Measurements from ENCODE around the gene NOS3.

The NOS3 gene

DNA sequence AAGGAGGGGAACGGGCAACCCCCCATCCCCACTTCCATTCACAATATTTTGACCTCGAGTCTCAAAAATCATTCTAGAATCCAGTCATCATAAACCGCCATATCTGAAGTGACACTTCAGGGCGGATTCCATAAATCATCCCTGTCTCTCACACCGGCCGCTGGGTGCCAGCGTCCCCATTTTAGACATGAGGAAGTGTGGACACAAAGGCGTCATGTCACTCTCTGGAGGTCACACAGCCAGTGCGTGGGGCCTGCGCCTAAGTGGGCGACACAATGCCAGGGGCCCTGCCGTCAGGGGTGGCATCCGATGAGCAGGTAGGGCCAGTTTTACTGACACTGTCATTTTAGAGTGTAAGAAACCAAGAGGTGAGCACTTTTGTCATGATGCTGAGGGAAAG, 32.2 kb upstream of the NOS3 start:
- Histone ChIP-seq H3K9me3 (ENCODE audit: control insufficient read depth in 1 of 2, low read length in 2 of 2) (no peaks in the 10 kb centered on the region), H3K27me3 (ENCODE audit: control insufficient read depth in 1 of 2, insufficient read depth in 2 of 2, low read length in 2 of 2) (no peaks in the 10 kb centered on the region), H3K9ac (ENCODE audit: low read depth in 1 of 2, low read length in 2 of 2) (no peak overlapping the region), H3K4me3 (ENCODE audit: low read depth in 1 of 2, low read length in 2 of 2) (no peak overlapping the region), H3K36me3 (ENCODE audit: control insufficient read depth in 1 of 2, insufficient read depth in 2 of 2, low read length in 2 of 2) (no peaks in the 10 kb centered on the region), H3K4me1 (ENCODE audit: control insufficient read depth in 1 of 2, insufficient read depth in 2 of 2, low read length in 2 of 2) (peaks cover 0 to 5% of the 10 kb centered on the region in 2 donors), H3K27ac (ENCODE audit: low read depth, low read length) (no peak overlapping the region)

DNA sequence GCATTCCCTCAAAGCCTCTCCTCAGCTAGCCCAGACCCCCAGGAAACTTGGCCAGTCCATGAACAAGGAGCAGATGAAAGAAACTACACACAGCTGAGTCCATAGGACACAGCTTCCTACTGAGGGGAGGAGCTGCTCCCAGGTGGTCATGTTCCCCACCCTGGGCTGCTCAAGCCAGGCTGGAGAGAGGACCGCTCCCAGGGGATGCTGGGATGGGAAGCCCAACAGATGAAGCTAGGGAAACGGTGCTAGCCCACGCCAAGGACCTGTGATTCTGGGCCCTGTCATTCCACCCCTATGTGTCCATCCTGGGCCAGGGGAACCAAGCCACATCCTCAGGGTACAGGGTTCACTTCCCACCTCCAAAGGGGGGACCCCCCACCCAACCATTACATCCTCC, 31.7 kb upstream of the NOS3 start:
- H3K9me3 ChIP-seq (ENCODE audit: control insufficient read depth in 1 of 2, low read length in 2 of 2), result no peaks in the 10 kb centered on the region
- no peaks in the 10 kb centered on the region for H3K27me3 ChIP-seq (ENCODE audit: control insufficient read depth in 1 of 2, insufficient read depth in 2 of 2, low read length in 2 of 2)
- H3K36me3 ChIP-seq (ENCODE audit: control insufficient read depth in 1 of 2, insufficient read depth in 2 of 2, low read length in 2 of 2), result no peaks in the 10 kb centered on the region
- H3K4me1 ChIP-seq (ENCODE audit: control insufficient read depth in 1 of 2, insufficient read depth in 2 of 2, low read length in 2 of 2), result peaks cover 0 to 5% of the 10 kb centered on the region in 2 donors
- H3K4me3 ChIP-seq (ENCODE audit: low read depth in 1 of 2, low read length in 2 of 2), result no peak overlapping the region
- no peak overlapping the region for H3K27ac ChIP-seq (ENCODE audit: low read depth, low read length)
- no peak overlapping the region for H3K9ac ChIP-seq (ENCODE audit: low read depth in 1 of 2, low read length in 2 of 2)

DNA sequence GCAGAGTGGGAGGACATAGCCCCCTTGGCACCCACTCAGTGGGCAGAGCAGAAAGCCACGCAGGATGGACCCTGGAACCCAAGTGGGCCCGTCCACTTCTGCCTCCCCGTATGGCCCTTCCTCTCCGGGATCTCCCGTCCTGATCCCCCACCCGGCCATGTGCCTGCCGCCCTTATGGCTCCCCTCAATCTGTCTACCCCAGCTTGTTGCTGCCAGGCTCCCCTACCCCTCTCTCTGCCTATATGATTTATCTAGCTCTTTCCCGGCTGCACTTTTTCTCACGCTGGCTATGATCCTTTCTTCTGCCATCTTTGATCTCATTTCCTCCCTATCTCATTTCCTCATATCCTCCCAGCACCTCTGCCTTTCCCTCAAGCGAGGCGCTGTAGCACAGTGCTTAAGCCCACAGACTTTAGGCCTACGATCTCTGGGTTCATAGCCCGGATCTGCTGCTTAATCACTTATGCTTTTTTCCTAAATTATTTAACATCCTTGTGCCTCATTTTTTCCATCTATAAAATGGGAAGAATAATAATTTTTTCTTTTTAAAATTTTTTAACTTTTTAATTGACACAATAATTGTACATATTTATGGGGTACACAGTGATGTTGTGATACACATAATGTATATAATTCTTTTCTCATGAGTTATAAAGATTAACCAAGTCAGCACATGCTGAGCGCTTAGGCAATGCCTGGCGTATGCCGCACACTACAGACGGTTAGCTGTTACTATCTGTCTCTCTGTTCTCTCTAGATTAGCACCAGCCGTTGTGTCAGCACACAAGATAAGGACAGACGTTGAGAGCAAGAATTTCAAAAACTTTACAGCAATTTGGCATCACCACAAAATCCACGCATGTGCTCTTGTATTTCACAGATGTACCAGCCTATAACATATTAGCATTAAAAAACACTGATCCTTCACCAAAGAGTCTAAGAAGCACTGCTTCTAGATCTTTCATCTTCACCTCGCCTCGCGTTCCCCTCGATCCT, 30.8 kb upstream of the NOS3 start:
- H3K9ac ChIP-seq (ENCODE audit: low read depth in 1 of 2, low read length in 2 of 2), result no peak overlapping the region
- no peaks in the 10 kb centered on the region for H3K9me3 ChIP-seq (ENCODE audit: control insufficient read depth in 1 of 2, low read length in 2 of 2)
- peaks cover 0 to 5% of the 10 kb centered on the region in 2 donors for H3K4me1 ChIP-seq (ENCODE audit: control insufficient read depth in 1 of 2, insufficient read depth in 2 of 2, low read length in 2 of 2)
- no peaks in the 10 kb centered on the region for H3K27me3 ChIP-seq (ENCODE audit: control insufficient read depth in 1 of 2, insufficient read depth in 2 of 2, low read length in 2 of 2)
- no peak overlapping the region for H3K27ac ChIP-seq (ENCODE audit: low read depth, low read length)
- H3K4me3 ChIP-seq (ENCODE audit: low read depth in 1 of 2, low read length in 2 of 2), result no peak overlapping the region
- H3K36me3 ChIP-seq (ENCODE audit: control insufficient read depth in 1 of 2, insufficient read depth in 2 of 2, low read length in 2 of 2), result no peaks in the 10 kb centered on the region

DNA sequence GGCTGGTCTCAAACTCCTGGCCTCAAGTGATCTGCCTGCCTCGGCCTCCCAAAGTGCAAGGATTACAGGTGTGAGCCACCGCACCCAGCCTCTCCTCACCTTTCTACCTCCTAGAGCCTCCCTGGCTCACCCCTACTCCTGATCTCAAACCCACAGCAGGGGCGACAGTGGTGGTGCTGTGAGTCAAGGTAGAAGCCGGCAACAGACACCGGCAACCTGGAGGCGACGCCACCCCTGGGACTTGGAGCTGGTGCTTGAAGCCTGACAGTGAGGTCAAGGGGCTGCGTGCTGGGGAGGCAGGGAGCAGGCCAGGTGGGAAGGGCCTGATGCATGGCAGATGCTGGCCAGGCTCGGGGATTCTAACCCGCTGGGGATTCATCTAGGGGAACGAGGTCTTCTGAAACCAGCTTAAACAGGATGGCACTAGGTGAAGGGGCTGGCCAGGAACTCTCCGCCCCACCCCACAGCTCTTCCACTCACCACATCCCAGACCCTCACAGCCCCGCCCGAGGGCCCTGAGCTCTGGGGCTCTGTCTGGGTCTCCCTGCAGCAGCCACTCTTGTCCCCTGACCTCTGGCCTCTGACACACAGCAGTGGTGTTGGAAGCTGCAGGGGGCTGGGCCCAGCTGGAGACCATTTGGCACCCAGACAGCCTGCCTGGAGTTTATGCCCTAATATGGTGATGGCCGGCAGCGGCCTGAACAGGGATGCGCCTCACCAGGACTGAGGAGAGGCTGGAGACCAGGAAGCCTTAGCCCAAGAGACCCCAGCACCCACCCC, 29.1 kb upstream of the NOS3 start:
- Histone ChIP-seq H3K27ac (ENCODE audit: low read depth, low read length) (peak overlapping the region; percentile 32), H3K4me1 (ENCODE audit: control insufficient read depth in 1 of 2, insufficient read depth in 2 of 2, low read length in 2 of 2) (peaks cover 0 to 5% of the 10 kb centered on the region in 2 donors), H3K9ac (ENCODE audit: low read depth in 1 of 2, low read length in 2 of 2) (no peak overlapping the region), H3K9me3 (ENCODE audit: control insufficient read depth in 1 of 2, low read length in 2 of 2) (no peaks in the 10 kb centered on the region), H3K4me3 (ENCODE audit: low read depth in 1 of 2, low read length in 2 of 2) (no peak overlapping the region), H3K36me3 (ENCODE audit: control insufficient read depth in 1 of 2, insufficient read depth in 2 of 2, low read length in 2 of 2) (no peaks in the 10 kb centered on the region), H3K27me3 (ENCODE audit: control insufficient read depth in 1 of 2, insufficient read depth in 2 of 2, low read length in 2 of 2) (no peaks in the 10 kb centered on the region)

DNA sequence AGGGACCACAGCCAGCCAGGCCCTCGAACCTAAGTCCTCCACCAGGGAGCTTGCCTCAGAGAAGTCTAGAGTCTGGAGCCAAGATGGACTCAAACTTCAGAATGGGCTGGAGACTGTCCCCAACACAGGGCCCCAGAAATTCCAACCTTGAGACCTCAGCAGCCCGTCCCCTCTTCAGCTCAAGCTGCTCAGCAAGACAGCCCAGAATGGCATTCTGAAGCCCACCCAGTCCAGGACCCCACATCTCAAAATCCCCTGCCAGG, 28.6 kb upstream of the NOS3 start:
- Histone ChIP-seq H3K27me3 (ENCODE audit: control insufficient read depth in 1 of 2, insufficient read depth in 2 of 2, low read length in 2 of 2) (no peaks in the 10 kb centered on the region), H3K4me1 (ENCODE audit: control insufficient read depth in 1 of 2, insufficient read depth in 2 of 2, low read length in 2 of 2) (peaks cover 0 to 5% of the 10 kb centered on the region in 2 donors), H3K9ac (ENCODE audit: low read depth in 1 of 2, low read length in 2 of 2) (no peak overlapping the region), H3K9me3 (ENCODE audit: control insufficient read depth in 1 of 2, low read length in 2 of 2) (no peaks in the 10 kb centered on the region), H3K27ac (ENCODE audit: low read depth, low read length) (no peak overlapping the region), H3K4me3 (ENCODE audit: low read depth in 1 of 2, low read length in 2 of 2) (no peak overlapping the region), H3K36me3 (ENCODE audit: control insufficient read depth in 1 of 2, insufficient read depth in 2 of 2, low read length in 2 of 2) (no peaks in the 10 kb centered on the region)

DNA sequence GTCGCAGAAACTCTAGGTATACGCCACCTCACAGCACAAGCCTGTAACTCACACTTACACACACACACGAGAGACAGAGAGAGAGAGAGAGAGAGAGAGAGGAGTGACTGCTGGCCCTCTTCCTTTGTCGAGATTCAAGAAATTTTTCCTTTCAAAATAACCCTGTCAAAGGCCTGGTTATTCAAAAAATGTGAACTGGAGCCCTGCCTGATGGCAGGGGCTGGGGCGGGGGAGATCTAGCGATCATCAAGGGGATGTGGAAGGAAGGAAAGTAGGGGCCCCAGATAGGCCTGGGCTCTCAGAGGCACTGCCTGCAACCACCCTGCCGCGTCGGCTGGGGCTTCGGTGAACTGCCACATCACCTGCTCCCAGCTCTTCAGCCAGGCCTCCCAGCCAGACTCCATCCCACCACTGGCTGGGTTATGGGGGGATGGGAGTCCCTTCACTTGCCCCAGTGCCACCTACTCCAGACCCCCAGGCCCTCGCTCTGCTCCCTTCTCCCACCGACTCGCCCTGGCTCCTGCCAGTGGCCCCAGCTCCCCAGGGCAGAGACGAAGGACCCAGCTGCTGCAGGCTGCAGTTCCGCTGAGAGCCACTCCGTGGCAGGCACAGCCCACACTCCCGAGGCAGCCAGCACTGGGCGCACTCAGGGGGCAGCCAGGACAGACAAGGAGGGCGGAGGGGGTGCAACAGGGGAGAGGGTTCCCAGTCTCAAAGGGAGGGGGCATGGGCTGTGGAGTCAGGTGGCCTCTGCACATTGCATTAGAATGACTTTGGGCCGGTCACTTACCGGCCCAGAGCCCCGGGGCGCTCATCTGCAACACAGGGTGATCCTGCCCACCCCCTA, 28.0 kb upstream of the NOS3 start:
- H3K27me3 ChIP-seq (ENCODE audit: control insufficient read depth in 1 of 2, insufficient read depth in 2 of 2, low read length in 2 of 2), result no peaks in the 10 kb centered on the region
- H3K4me1 ChIP-seq (ENCODE audit: control insufficient read depth in 1 of 2, insufficient read depth in 2 of 2, low read length in 2 of 2), result peaks cover 0 to 5% of the 10 kb centered on the region in 2 donors
- H3K27ac ChIP-seq (ENCODE audit: low read depth, low read length), result no peak overlapping the region

DNA sequence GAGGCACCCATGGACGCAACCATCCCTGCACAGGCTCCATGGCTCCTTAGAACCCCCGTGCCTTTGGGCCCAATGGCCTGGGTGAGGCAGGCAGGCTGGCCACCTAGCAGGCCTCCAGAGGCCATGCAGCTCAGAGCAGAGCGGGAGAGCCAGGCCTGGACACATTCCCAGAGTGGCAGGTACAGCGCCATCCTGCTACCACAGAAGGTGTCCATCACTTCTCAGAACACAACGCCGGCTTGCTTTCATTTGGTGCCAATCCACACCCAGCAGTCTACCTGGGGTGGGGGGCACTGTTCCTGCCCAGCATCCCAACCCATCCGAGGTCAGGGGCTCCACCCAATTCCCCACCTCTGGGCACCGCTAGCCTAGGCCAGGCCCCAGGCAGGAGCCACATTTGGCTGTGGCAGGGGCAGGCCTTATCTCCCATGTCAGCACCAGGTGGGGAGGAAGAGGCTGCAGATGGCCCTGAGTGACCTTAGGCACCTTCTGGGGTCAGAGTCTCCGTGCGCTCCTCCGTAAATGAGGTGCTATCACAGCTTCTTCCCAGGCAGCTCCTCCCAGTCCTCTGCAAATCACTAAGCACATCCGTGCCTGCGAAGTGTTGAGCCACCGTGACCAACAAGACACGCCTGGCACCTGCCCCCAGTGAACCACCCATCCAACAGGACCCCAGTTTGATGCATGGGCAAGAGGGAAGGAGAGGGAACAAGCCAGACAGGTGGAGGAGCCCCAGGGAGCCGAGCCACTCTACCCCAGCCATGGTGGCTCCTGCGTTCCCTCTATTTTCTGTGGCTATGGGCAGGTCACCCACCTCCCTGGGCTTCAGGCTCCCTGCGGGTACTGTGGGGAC, 26.9 kb upstream of the NOS3 start:
- H3K4me1 ChIP-seq (ENCODE audit: control insufficient read depth in 1 of 2, insufficient read depth in 2 of 2, low read length in 2 of 2), result peaks cover 0 to 5% of the 10 kb centered on the region in 2 donors
- no peak overlapping the region for H3K27ac ChIP-seq (ENCODE audit: low read depth, low read length)
- no peaks in the 10 kb centered on the region for H3K27me3 ChIP-seq (ENCODE audit: control insufficient read depth in 1 of 2, insufficient read depth in 2 of 2, low read length in 2 of 2)
- H3K9me3 ChIP-seq (ENCODE audit: control insufficient read depth in 1 of 2, low read length in 2 of 2), result no peaks in the 10 kb centered on the region
- no peak overlapping the region for H3K4me3 ChIP-seq (ENCODE audit: low read depth in 1 of 2, low read length in 2 of 2)
- no peak overlapping the region for H3K9ac ChIP-seq (ENCODE audit: low read depth in 1 of 2, low read length in 2 of 2)
- no peaks in the 10 kb centered on the region for H3K36me3 ChIP-seq (ENCODE audit: control insufficient read depth in 1 of 2, insufficient read depth in 2 of 2, low read length in 2 of 2)

More for the DNA sequence above, 28.0 kb upstream of the NOS3 start:
- H3K4me3 ChIP-seq (ENCODE audit: low read depth in 1 of 2, low read length in 2 of 2), result no peak overlapping the region
- no peak overlapping the region for H3K9ac ChIP-seq (ENCODE audit: low read depth in 1 of 2, low read length in 2 of 2)
- H3K9me3 ChIP-seq (ENCODE audit: control insufficient read depth in 1 of 2, low read length in 2 of 2), result no peaks in the 10 kb centered on the region
- no peaks in the 10 kb centered on the region for H3K36me3 ChIP-seq (ENCODE audit: control insufficient read depth in 1 of 2, insufficient read depth in 2 of 2, low read length in 2 of 2)

DNA sequence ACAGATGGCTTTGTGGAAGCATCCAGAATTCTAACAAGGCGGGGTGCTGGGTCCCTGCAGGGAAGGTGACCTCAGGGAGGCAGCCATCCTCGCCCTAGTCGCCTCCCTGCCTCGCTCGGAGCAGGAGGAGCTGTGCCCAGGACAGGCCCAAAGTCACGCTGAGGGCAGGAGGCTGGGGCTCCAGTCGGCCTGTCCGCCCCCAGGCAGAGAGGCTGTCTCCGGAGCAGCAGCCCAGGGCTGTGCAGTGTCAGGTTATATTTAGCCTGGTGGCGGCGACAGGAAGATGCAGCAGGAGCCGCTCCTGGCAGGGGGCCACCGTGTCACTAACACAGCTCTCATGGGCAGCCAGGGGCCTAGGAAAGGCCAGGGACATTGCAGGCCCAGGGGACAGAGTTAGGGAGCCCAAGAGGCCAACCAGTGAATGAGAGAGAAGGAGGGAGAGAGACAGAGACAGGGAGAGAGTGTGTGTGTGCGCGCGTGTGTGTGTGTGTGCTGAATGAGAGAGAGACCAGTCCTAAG, 26.2 kb upstream of the NOS3 start:
- H3K27ac ChIP-seq (ENCODE audit: low read depth, low read length), result no peak overlapping the region
- H3K27me3 ChIP-seq (ENCODE audit: control insufficient read depth in 1 of 2, insufficient read depth in 2 of 2, low read length in 2 of 2), result no peaks in the 10 kb centered on the region
- no peak overlapping the region for H3K4me3 ChIP-seq (ENCODE audit: low read depth in 1 of 2, low read length in 2 of 2)
- no peaks in the 10 kb centered on the region for H3K9me3 ChIP-seq (ENCODE audit: control insufficient read depth in 1 of 2, low read length in 2 of 2)
- H3K9ac ChIP-seq (ENCODE audit: low read depth in 1 of 2, low read length in 2 of 2), result no peak overlapping the region
- no peaks in the 10 kb centered on the region for H3K36me3 ChIP-seq (ENCODE audit: control insufficient read depth in 1 of 2, insufficient read depth in 2 of 2, low read length in 2 of 2)
- H3K4me1 ChIP-seq (ENCODE audit: control insufficient read depth in 1 of 2, insufficient read depth in 2 of 2, low read length in 2 of 2), result peaks cover 0 to 5% of the 10 kb centered on the region in 2 donors

DNA sequence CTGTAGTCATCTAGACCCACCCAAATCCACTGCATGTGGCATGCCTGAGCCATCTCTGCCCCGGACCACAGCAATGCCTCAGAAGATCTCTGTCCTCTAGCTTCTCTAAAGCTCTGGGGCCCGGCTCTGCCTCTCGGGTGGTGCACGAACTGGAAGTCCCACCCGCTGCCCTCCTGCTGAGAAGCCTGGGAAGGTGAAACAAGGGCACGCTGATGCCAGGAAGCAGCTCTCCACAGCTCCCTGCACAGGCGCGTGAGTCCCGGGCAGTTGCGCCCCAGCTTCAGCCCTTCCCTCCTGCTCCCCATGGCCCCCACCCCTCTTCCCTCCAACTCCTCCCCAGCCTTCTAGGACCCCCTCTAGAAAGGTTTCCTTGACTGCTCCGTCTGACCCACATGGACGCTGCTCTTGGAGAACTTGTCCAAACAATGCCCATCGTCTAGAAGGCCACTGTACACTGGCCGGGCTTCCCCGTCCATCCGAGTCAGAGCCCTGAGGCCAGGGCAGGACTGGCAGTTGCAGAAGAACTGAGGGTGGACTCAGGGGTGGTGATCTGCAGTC, 25.5 kb upstream of the NOS3 start:
- Histone ChIP-seq H3K36me3 (ENCODE audit: control insufficient read depth in 1 of 2, insufficient read depth in 2 of 2, low read length in 2 of 2) (no peaks in the 10 kb centered on the region), H3K9me3 (ENCODE audit: control insufficient read depth in 1 of 2, low read length in 2 of 2) (no peaks in the 10 kb centered on the region), H3K27ac (ENCODE audit: low read depth, low read length) (no peak overlapping the region), H3K27me3 (ENCODE audit: control insufficient read depth in 1 of 2, insufficient read depth in 2 of 2, low read length in 2 of 2) (no peaks in the 10 kb centered on the region), H3K4me1 (ENCODE audit: control insufficient read depth in 1 of 2, insufficient read depth in 2 of 2, low read length in 2 of 2) (peaks cover 0 to 5% of the 10 kb centered on the region in 2 donors), H3K9ac (ENCODE audit: low read depth in 1 of 2, low read length in 2 of 2) (no peak overlapping the region), H3K4me3 (ENCODE audit: low read depth in 1 of 2, low read length in 2 of 2) (no peak overlapping the region)
